WTC11 (cell line): ENCODE measurements around the gene DNASE1L3.

ENCODE experiments used
- JUN ChIP-seq: sonication (generic); formaldehyde crosslinking; IDR thresholded peaks from 2 replicates; pipeline ENCODE4 v1.8.0; 2023; ENCODE audit warnings: mild to moderate bottlenecking, missing genetic modification reagents
- TF ChIP-seq, protein P1 (sequence below): fragments of 200-600 bp; IDR thresholded peaks from 2 replicates; pipeline ENCODE4 v1.8.0; 2022; ENCODE audit warnings: antibody characterized with exemption

GRCh38 chr3:58198804-58199203 is 12.0 kb downstream of the DNASE1L3 start:
- no peak for TF ChIP-seq JUN (CRISPR knock-in tag)
- TF ChIP-seq, protein P1, sequence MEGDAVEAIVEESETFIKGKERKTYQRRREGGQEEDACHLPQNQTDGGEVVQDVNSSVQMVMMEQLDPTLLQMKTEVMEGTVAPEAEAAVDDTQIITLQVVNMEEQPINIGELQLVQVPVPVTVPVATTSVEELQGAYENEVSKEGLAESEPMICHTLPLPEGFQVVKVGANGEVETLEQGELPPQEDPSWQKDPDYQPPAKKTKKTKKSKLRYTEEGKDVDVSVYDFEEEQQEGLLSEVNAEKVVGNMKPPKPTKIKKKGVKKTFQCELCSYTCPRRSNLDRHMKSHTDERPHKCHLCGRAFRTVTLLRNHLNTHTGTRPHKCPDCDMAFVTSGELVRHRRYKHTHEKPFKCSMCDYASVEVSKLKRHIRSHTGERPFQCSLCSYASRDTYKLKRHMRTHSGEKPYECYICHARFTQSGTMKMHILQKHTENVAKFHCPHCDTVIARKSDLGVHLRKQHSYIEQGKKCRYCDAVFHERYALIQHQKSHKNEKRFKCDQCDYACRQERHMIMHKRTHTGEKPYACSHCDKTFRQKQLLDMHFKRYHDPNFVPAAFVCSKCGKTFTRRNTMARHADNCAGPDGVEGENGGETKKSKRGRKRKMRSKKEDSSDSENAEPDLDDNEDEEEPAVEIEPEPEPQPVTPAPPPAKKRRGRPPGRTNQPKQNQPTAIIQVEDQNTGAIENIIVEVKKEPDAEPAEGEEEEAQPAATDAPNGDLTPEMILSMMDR: no peak
